GM19025 (cell line): ENCODE measurements around the gene SPAST.
"Not testable (repeated sequence)": the region's sequence is repeated elsewhere in the genome, so short reads cannot be mapped to it uniquely, and the experiment has no call there.

Source experiments
- ATAC-seq: cut with Tn5 transposase; IDR thresholded peaks from one replicate; pipeline ENCODE4 v1.9.1; 2021; ENCODE audit warnings: mild to moderate bottlenecking, low read depth, moderate library complexity; ENCODE audit not compliant: unreplicated experiment

Gene SPAST

DNA sequence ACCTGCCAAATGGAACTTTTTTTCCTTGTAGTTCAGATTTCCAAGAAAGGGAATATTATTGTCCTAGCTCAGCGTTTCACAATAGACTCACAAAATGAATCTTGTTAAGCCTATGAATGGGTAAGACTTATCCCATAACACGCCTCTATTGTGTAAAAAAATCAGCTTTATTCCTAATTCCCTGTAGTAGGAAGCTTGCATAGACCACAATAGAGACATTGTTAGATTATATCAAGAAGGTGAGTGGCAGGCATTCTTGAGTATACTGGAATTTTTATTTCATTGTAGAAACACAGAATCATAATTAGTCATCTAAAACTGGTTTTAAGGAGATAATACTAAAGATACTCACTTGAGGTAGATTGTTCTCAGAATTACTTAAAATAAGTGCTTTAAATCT lies 55.8 kb downstream of the SPAST start:
- ATAC-seq = no peak

DNA sequence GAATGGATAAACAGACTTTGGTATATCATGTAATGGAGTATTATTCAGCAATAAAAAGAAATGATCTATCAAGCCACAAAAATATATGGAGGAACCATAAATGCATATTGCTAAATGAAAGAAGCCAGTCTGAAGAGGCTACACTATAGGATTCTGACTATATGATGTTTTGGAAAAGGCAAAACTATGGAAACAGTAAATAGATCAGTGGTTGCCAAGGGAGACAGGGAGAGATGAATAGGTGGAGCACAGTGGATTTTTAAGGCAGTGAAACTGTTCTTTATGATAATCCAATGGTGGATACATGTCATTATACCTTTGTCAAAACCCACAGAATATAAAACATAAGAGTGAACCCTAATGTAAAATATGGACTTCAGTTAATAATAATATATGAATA lies 61.3 kb downstream of the SPAST start:
- no peak for ATAC-seq

DNA sequence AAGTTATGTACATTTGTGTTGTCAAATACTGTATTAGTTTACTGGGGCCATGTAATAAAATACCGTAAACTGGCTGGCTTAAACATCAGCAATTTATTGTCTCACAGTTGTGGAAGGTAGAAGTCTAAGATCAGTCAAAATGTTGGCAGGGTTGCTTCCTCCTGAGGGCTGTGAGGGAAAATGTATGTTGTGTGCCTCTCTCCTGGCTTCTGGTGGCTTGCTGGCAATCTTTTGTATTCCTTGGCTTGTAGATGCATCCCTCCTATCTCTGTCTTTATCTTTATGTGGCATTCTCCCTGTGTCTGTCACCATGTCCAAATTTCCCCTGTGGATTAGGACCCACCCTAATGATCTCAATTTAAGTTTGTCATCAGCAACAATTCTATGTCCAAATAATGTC lies 65.3 kb downstream of the SPAST start:
- ATAC-seq = no peak

DNA sequence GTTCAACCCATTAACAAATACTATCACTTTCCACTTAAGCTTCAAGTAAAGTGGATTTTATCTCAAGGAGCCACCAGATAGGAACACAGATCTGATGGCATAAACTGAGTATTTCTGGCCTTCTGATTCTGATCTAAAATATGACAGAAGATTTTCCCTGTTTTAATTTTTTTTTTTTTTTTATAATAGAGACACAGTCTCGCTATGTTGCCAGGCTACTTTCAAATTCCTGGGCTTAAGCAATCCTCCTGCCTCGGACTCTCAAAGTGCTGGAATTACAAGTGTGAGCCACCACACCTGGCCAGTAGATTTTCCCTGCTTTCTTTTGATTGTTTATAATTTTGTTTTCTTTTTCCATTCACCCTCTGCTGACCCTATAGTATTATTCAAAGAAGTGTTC lies 65.7 kb downstream of the SPAST start:
- ATAC-seq = no peak

DNA sequence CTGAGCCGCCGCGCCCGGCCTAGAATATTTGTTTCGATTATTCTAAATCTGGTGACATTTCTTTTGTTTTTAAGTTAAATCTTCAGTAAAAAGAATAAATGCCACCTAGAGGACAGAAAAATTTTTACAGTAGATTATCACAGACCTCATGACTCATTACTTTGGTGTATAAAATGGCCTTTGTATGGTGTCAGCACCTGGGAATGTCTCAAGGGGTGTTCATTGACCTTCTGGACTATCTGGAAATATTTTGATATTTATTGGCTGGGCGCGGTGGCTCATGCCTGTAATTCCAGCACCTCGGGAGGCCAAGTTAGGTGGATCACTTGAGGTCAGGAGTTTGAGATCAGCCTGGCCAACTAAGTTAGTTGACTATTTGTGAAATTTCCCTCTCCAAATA lies 72.1 kb downstream of the SPAST start:
- ATAC-seq = no peak

DNA sequence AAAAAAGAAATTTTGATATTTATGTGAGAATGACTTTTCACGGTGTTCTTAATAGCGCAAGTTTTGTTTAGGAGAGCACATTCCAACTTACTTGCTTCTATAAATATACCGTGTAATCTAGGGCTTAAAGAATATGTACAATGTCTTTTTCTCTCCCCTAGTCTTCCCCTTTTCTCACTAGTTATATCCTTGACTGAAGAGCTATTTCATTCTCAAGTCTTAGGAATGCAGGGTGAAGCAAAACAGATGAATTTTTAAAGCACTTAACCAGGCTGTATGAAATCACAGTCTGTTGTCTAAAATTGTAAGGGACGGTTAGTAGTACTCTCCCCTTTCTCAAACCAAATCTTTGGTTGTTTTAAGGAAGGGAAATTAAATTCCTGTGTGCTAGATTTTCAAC lies 72.7 kb downstream of the SPAST start:
- no peak for ATAC-seq

DNA sequence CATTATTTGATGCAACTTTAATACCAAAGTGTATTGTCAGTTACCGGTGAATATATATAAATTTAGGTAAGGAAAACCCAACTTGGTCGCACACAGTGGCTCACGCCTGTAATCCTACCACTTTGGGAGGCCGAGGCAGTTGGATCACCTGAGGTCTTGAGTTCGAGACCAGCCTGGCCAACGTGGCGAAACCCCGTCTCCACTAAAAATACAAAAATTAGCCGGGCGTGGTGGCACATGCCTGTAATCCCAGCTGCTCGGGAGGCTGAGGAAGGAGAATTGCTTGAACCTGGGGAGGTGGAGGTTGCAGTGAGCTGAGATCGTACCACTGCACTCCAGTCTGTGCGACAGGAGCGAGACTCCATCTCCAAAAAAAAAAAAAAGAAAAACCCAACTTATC lies 88.2 kb downstream of the SPAST start:
- not testable (repeated sequence) for ATAC-seq

DNA sequence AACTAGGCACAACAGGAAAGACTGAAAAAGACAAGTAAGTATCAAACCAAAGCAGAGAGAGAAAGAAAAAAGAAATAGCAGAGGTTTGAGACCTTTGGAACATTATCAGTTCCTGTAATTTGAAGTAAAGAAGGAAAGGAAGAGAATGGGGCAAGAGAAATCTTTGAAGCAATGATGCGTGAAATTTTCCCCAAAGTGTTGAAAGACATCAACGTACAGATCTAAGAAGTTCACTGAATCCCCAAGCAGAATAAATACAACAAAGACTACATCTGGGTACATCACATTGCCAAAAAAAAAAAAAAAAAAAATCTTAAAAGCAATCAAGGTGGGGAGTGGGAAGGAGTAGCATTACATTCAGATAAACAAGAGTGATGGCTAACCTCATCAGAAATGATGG lies 96.3 kb downstream of the SPAST start:
- no peak for ATAC-seq

DNA sequence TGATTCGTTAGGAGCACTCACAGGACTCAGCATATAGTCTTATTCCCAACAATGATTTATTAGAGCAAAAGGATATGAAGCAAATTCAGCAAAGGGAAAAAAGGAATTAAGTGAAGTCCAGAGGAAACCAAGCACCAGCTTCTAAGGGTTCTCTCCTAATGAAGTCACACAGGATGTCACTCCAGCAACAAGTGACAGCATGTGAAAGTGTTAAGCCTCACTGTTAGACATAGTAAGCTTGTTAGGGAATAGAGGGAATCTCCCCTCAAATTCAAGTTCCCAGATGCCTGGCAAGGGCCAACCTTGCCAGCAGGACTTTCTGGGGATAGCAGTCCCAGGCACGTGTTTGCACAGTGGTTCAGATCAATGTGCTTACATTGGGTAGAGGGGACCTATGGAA lies 97.9 kb downstream of the SPAST start:
- ATAC-seq = no peak

DNA sequence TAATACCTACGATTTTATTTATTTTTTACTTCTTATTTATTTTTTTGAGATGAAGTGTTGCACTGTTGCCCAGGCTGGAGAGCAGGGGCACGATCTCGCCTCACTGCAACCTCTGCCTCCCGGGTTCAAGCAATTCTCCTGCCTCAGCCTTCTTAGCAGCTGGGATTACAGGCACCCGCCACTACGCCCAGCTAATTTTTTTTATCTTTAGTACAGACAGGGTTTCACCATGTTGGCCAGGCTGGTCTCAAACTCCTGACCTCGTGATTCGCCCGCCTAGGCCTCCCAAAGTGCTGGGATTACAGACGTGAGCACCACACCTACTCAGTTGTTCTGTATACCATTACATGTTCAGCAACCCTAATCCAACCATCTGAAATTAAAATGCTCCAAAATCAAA lies 100.9 kb downstream of the SPAST start:
- ATAC-seq = not testable (repeated sequence)

DNA sequence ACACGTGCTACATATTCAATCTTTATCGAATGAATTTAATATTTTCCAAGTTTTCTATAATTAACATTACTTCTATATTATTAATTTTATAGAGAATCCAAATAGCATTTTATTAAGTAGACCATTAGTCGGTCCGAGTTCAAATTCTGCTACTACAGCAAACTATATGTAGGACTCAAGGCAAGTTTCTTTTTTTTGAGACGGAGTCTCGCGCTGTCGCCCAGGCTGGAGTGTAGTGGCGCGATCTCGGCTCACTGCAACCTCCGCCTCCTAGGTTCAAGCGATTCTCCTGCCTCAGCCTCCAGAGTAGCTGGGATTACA lies 101.6 kb downstream of the SPAST start:
- ATAC-seq = not testable (repeated sequence)

DNA sequence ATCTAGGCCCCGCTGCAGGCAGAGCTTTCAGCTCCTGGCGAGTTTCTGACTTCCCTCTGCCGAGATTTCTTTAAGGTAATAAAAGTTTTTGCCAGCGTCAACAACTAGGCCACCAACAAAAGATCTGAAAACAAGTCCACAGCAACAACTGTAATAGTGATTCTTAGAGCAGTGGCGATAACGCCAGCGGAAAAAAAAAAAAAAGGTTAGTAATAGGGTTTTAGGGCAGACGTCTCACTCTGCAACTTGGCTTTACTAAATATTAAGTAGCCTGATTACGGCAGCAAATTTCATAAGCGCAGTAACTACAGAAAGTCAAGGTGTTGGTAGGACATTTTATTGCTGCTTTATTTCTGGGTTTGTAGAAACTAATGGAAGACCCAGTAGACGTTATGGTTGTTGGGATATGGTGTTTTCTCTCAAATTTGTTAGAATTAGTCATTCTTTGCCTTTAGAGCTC lies 102.8 kb downstream of the SPAST start:
- ATAC-seq = no peak

DNA sequence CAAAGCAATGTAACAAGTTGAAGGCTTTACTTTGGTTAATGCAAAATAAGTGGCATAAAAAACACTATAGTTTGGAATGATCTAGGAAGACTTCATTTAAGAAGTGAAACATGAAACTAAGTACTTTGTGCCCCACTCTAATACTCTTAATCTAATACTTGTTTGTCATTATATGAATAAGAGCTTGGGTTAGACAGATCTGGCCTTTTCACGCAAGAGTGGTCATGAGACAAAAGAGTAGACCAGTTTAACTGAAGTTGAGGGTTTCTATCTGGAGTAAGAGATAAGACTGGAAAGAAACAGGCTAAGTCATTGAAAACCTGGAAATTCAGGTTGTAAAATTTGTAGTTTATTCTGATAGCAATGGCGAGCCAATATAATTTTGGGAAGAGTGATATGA lies 105.2 kb downstream of the SPAST start:
- no peak for ATAC-seq

DNA sequence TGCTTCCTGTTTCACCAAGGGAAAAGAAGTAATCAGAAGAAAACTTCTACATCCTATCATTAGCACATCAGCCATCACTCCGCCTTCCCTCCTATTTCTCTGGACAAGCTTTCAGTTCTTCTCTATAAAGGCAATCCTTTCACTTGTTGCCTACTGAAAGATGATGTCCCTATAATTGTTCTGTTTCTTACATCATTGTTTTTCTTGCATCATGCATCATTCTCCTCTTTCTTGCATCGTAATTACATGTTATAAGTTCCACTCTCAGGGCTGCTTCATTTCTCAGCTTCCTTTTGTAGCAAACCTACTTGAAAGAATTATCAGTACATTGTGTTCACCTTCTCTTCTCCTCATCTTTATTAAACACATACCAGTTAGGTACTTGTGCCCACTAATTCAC lies 109.5 kb downstream of the SPAST start:
- no peak for ATAC-seq

DNA sequence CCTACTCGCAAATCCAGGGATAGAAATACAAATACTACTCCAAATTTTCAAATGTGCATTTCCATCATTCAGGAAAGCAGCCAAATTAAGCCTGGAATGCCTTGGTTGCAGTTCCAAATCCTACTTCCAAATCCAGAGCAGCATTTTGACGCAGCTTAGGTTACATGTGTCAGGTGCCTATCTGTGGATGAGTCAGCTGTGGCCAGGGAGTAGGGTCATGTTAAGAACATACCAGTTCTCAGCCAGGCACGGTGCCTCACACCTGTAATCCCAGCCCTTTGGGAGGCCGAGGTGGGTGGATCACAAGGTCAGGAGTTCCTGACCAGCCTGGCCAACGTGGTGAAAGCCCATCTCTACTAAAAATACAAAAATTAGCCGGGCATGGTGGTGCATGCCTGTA lies 119.3 kb downstream of the SPAST start:
- no peak for ATAC-seq

DNA sequence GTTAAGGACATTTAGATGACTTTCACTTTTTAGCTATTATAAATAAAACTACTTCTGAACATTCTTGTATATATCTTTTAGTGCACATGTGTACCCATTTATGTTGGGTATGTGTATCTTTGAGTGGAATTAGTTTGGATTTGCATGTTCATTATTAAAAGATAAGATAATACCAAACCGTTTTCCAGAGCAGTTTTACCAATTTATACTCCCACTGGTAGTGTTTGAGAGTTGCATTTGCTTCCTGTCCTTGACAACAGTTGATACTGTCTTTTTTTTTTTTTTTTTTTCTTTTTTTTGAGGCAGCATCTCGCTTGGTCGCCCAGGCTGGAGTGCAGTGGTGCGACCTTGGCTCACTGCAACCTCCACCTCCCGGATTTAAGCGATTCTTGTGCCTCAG lies 125.7 kb downstream of the SPAST start:
- no peak for ATAC-seq

DNA sequence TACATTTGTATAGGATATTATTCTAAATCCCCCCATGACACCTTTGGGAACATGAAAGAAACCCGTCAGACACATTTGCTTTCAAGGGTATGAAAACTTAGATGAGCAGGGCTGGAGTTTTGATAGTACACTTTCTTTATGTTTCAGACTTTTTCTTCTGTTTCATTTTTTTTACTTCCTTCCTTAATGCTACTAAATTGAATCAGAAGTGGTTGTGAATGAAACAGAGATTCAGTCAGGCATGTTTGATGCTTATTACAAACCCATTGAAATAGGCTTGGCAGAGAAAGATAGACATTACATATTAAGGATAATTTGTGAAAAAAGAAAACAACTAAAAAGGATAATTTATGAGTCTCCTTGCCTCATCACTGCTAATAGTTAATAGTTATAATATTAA lies 129.1 kb downstream of the SPAST start:
- ATAC-seq = no peak

DNA sequence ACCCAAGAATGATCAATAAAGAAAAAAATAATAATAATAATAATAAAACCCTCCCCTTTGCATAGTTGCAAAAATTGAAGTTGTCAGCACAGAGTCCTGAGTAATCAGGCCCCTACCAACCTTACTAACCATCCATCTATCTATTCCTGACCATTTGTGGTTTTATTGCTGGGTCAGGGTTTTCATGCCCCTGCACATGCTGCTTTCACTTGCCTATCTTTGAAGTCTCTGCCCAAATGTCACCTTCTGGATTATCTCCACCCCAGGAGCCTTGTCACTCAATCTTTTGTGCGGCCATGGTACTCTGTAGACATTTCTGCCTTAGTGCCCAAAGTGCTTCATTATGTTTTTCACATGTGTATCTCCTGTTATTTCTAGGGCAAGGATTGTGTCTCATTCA lies 137.5 kb downstream of the SPAST start:
- no peak for ATAC-seq

DNA sequence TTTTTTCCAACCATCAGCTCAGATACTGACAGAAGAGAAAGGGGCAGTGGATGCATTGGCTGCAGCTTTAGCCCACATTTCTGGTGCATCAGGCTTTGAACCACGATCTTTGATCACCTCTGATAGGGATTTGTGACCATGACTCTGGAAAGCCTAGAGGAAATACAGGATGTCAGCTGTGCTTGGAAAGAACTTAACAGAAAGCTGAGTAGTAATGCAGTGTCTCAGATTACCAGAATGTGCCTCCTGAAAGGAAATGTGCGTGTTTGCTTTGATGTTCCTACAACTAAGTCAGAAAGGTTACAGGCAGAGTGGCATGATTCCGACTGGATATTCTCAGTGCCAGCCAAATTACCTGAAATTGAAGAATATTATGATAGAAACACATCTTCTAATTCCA lies 140.1 kb downstream of the SPAST start:
- not testable (repeated sequence) for ATAC-seq
